GM18861 (cell line): ENCODE results near the gene SKIC8.

Experiments used
- ATAC-seq: cut with Tn5 transposase; IDR thresholded peaks from one replicate; pipeline ENCODE4 v1.9.1; 2021; ENCODE audit not compliant: unreplicated experiment

SKIC8 gene

GRCh38 chr15:78299101-78299930, at the start of gene SKIC8:
Gene SKIC8 (minus strand): TSS chr15:78299609. CDS start chr15:78295686, 3,923 bp downstream.
- ATAC-seq, result peak; percentile 69

GRCh38 chr15:78347586-78348543, 48.5 kb upstream of the SKIC8 start:
- ATAC-seq, result no peak

- no peak for ATAC-seq
These were observed 46.2 kb upstream of the SKIC8 start for GRCh38 chr15:78345396-78346125.

GRCh38 chr15:78343276-78344060, 44.1 kb upstream of the SKIC8 start:
- ATAC-seq, result no peak

- ATAC-seq, result no peak
These were observed 42.6 kb upstream of the SKIC8 start for GRCh38 chr15:78342021-78342420.

- no peak for ATAC-seq
These were observed 41.9 kb upstream of the SKIC8 start for GRCh38 chr15:78341057-78341987.

GRCh38 chr15:78340231-78341056, 41.0 kb upstream of the SKIC8 start, which contains the start of gene CRABP1:
Gene CRABP1 (plus strand): TSS chr15:78340353. CDS start chr15:78340429, 76 bp downstream.
- no peak for ATAC-seq

GRCh38 chr15:78339559-78339958, 40.1 kb upstream of the SKIC8 start:
- no peak for ATAC-seq

GRCh38 chr15:78338781-78339180, 39.4 kb upstream of the SKIC8 start:
- no peak for ATAC-seq

- no peak for ATAC-seq
These were observed 36.6 kb upstream of the SKIC8 start for GRCh38 chr15:78335985-78336384.

GRCh38 chr15:78334845-78335244, 35.4 kb upstream of the SKIC8 start:
- no peak for ATAC-seq

GRCh38 chr15:78329625-78330024, 30.2 kb upstream of the SKIC8 start:
- ATAC-seq, result no peak

- ATAC-seq, result no peak
These were observed 28.1 kb upstream of the SKIC8 start for GRCh38 chr15:78327466-78327865.

GRCh38 chr15:78325092-78325843, 25.9 kb upstream of the SKIC8 start:
- ATAC-seq, result no peak

- no peak for ATAC-seq
These were observed 24.7 kb upstream of the SKIC8 start for GRCh38 chr15:78324144-78324543.

GRCh38 chr15:78323693-78324092, 24.3 kb upstream of the SKIC8 start:
- no peak for ATAC-seq

- no peak for ATAC-seq
These were observed 23.5 kb upstream of the SKIC8 start for GRCh38 chr15:78322724-78323521.
